Stimulated activated CD8-positive, alpha-beta memory T cell treated with anti-CD3 and anti-CD28 coated beads, Interleukin-12 subunit alpha, Interleukin-12 subunit beta, amount 100 ng/mL, for 1 hour (primary cell): Measurements from ENCODE around the gene C1QC.

Source experiments
- DNase-seq: peaks from one replicate; pipeline ENCODE4 v3.0.0-alpha.2; 2020; ENCODE audit warnings: low read depth

Gene C1QC

DNA sequence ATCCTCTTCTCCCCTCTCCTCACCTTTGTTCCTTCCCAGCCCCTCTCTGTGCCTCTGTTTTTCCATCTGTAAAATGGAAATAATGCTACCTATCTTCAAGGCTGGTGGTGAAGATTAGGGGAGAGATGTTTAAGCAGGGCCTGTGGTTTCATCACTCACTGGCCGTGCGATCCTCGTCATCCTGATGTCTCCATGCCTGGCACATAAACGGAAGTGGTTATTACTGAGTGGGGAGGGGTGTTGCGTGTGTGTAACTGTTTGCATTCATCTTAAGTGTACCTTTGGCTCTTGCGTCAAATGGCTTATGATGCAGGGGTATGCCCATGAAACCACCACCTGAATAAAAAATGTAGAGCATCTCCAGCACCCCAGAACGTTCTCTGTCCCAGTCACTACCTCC lies 24.2 kb upstream of the C1QC start:
- DNase-seq: no peak

DNA sequence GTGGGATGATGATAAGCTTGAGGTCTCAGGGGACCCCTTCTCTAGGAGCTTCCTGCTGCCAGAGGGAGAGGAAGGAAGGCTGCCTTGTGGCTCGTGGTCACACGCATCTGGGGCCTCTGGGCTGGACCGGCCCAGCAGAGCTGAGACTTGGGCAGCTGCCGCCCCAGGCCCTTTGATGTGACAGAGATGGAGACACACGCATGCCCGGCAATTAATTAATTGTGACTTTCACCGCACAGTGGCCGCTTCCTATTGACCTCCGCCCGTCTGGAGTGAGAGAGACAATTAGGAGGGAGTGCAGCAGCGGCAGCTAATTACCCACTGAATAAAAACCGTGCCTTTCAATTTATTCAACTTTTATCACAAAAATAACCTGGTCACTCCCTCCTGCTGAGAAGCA lies 23.6 kb upstream of the C1QC start:
- no peak for DNase-seq

DNA sequence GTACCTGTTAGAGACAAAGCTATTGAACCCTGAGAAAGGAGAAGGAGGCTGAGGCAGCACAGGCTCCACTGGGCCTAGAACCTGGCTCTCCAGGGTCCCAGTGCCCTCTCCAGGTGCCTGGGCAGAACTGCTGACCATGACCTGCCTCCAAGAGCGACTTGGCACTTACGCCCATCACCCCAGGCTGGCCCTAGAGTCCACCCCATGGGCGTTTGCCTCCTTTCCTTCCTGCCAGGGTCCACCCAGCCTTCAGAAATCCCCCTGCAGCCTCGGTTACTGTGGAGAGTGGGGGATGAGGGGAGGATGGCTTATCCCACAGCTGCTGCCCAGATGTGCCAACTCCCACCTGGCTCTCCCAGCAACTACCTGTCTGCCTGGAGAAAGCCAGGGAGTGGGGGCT lies 21.7 kb upstream of the C1QC start:
- no peak for DNase-seq

DNA sequence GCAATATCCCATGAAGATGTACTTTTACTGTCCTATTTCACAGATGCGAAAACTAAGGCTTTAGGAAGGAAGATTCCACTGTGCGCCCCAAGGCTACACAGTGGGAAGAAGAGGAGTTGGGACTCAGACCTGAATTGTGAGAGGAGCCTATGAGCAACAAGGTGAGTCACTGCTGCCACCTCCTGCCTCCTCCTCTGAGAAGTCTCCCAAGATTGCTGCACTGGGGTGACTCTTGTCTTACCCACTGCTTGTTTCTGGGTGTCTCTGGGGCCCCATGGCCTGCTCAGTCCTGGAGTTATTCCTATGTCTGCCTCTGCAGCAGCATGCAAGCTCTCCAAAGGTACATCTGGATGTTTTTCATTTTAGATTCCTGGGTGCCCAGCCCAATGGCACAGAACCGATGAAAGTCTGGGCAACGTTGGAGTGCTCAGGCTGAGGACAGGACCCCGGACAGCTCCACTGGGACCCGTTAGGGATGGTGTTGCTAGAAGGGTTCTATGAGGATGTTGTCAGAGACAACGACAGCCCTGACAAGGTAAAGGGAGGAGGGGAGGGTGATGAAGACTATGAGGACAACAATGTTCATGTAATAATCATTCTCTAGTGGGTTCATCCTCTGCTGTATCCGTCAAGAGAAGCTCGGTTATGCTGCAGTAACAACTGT lies 18.0 kb upstream of the C1QC start:
- DNase-seq: no peak

DNA sequence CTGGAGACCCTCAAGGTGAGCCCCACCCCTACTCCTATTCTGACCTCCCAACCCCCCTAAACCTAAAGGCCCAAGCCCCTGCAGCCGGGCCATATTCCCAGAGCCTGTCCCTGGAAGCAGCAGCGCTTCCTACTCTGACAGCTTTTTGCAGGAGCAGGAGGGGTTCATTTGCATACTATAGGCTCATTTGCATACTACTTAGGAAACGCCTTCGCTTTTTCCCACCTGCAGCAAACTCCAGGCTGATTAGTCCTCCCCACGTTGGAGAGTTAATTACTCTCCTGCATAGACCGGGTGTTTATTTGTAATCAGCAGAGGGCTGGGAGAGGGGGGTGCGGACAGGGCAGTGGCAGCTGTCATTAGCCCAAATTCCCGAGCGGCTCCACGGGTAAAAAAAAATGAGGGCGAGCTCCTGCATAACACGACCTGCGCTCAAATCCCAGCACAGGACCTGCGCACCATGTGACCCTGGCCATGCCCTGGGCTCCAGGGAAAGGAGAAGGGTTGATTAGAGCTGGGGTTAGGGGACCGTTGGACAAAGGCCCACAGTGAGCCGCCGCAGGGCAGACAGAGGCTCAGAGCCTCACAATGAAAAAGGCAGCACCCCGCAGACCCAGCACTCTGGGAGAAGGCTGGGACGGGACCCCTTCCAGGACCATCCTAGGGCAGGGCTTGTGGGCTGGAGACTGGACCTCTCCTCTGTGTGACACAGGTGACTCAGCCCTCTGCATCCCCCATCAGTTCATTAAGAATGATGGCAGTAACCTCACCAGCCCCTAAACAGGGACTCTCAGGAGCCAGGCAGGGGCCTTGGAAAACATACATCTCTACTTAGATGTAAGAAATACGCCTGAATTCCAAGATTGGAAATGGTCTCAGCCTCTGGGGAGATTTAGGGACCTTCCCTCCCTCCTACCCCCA lies 16.9 kb upstream of the C1QC start:
- DNase-seq: no peak

DNA sequence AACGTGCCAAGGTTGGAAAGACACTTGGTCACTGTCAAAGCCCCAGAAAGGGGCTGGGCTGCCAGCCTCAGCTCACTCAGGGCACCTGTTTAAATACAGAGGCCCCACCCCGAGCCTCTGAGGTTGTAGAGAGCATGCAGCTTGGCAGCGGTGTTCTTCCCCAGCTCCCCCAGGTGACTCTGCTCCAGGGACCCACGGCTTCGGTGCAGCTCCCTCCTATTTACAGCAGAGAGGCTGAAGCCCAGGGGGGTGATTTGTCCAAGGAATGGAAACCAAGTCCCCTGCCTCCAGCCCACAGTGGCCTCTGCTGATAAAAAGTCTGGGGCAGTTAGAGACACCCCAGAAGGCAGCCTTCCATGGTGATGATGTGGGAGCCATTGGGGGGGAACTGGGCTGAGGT lies 16.1 kb upstream of the C1QC start:
- DNase-seq: no peak

DNA sequence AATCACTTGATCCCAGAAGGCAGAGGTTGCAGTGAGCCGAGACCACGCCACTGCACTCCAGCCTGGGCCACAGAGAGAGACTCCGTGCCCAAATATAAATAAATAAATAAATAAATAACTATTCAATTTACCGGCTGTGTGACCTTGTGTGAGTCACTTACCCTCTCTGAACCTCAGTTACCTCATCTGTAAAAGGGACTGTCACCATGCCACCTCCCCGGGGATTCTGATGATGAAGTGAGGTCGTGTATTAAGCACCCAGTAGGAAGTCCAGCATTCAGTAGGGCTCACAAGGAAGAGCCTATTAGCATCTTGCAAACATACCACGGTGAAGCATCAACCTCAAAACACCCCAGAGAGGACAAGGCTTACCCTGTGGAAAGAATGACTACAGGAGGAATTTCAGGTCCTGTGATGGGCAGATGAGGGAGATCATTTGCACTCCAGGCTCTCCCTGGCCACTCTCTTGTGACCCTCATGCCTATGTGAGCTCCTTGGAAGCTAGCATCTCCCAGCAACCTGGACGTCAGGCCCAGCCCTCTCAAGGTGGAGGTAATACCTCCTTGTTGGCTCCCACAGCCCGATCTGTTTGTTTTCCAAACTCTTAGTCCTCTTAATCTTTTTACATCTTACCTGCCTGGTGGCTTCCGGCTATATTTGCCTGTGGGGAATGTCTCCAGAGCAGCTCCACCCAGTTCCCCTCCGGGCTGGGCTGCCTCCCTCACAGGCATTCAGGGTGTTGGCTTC lies 14.6 kb upstream of the C1QC start:
- no peak for DNase-seq

DNA sequence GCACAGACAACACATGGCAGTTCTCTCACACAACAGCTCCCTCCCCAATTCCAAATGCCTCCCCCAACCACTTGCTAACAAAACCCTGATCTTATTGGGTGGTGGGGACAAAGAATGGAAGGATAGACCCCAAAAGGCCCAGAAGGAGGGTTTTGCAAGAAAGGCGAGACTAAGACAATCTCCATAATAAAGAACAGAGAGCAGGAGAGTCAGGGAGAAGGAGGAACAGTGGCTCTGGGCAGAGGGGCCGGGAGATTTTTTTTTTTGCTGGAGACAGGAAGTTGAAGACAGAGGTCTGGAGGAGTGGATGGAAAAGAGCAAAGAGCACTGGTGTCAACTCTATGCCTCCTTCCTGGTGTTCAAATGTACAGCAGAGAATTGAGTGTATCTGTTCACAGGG lies 13.5 kb upstream of the C1QC start:
- DNase-seq: no peak

DNA sequence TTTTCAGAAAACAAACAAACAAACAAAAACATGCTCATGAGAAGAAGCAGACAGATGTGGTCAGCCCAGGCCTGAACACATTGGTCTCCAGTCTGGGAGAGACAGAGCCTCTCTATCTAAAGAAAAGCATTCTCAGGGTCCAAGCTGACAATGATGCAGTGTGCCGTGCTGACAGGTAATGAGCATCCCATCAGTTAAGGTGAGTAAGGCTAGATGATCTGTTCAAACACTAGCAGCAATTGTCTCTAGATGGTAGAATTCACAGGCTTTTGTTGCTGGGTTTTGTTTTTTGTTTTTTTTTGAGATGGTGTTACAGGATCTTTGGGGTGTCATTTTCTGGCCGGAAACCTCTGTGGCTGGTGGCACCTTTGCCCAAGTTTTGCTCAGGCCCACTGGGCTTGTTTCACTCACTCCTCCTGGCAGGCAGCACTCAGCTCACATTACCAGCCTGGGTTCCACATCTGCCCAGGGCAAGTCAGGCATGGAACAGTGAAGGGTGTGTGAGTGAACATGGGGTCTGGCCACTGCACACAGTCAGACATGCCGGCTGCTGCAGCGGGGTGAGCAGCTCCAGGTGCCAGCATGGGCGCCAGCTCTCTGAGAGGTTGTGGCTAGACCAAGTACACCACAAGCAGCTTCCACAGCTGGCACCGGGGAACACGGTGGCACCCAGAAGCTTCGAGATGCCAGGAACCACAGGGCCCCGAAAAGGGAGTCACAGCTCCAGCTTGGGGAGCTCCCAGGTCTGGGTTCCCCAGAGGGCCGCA lies 9.6 kb upstream of the C1QC start:
- DNase-seq: no peak

DNA sequence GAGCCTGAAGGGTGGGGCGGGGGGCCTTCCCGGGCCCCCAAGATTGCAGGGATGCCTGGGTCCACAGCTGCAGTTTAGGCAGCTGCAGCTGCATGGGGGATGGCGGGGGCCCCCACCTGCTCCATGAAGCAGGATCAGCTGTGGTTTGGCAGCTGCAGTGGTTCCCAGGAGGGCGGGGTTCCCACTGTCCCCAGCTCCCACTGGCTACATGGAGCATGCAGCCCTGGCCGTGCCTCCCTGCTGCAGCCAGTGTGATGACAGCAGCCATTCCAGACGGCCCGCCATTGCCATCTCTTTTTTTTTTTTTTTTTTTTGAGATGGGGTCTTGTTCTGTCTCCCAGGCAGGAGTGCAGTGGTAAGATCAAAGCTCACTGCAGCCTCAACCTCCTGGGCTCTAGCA lies 8.0 kb upstream of the C1QC start:
- DNase-seq: no peak

DNA sequence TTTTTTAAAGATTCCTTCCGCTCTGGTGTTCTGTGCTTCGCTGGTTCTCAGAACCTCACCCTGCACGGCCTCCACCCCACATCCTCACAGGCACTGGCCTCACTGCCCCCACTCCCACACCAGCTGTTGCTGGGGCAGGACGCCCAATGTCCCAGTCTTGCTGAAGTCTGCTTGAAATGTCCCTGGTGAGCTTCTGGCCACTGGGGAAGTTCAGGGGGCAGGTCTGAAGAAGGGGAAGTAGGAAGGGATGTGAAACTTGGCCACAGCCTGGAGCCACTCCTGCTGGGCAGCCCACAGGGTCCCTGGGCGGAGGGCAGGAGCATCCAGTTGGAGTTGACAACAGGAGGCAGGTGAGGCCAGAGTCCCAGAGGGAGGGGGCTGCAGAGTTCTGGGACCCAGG lies 7.1 kb upstream of the C1QC start, which contains the start of gene C1QA:
C1QA (plus strand) TSS at position 276 of the 400 bp plus-strand sequence. CDS start 989 bp downstream, outside the sequence.
- no peak for DNase-seq

DNA sequence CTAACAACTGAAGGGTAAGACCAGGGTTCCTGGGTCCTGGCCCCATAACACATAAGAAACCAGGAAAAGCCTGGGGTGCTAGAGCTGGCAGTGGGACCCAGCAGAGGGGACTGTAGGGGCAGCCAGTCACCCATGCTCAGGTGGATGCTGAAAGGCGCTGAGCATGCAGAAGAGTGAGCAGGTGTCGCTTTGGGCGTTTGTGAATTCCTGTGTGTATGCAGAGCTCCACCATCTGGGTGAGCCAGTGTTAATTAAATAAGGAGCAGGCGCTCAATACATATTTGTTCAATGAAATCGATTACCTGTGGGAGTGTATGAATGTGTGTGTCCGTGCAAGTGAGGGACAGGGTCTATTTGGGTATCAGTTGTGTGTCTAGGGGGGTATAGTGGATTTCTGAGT lies 6.5 kb upstream of the C1QC start:
- no peak for DNase-seq

DNA sequence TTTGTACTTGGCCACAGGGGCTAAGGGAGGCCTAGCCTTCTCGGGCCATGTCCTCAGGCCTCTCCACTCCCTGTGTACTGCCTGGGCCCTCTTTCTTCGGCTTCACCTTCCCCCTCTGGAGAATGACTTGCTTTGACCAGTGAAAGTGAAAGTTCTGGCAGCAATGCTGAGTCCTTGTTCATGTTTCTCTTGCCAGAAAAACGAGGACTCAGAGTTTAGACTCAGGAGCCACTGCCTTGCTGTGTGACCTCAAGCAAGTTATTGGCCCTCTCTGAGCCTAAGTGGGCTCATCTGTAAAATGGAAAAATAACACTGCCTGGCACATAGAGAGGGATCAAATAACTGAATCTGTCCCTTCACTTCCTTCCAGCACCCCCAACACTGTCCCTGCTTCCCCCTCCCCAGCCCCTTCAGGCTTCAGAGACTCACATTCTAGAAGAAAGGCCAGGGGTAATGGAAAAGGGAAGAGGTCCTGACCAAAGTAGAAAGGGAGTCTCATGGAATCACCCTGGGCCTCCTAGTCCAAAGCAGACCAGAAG lies 5.5 kb upstream of the C1QC start:
- DNase-seq: no peak

DNA sequence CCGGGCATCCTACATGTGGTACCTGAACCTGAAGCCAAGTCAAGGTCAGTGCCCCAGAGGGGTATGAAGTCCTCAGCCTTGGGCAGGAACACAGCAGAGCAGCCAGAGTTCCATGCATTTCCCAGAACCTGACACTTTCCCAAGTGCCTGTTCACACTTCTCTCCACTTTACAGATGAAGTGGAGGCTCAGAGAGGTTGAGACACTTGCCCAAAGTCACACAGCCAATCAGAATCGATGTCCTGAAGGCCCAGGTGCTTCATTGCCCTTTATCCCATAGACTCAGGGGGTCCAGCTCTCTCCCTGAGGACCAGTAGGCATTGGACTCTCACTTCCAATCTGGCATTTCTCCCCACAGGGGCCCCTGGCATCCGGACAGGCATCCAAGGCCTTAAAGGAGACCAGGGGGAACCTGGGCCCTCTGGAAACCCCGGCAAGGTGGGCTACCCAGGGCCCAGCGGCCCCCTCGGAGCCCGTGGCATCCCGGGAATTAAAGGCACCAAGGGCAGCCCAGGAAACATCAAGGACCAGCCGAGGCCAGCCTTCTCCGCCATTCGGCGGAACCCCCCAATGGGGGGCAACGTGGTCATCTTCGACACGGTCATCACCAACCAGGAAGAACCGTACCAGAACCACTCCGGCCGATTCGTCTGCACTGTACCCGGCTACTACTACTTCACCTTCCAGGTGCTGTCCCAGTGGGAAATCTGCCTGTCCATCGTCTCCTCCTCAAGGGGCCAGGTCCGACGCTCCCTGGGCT lies 4.8 kb upstream of the C1QC start:
- no peak for DNase-seq

DNA sequence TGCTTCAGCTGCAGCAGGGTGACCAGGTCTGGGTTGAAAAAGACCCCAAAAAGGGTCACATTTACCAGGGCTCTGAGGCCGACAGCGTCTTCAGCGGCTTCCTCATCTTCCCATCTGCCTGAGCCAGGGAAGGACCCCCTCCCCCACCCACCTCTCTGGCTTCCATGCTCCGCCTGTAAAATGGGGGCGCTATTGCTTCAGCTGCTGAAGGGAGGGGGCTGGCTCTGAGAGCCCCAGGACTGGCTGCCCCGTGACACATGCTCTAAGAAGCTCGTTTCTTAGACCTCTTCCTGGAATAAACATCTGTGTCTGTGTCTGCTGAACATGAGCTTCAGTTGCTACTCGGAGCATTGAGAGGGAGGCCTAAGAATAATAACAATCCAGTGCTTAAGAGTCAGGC lies 4.1 kb upstream of the C1QC start:
- no peak for DNase-seq

DNA sequence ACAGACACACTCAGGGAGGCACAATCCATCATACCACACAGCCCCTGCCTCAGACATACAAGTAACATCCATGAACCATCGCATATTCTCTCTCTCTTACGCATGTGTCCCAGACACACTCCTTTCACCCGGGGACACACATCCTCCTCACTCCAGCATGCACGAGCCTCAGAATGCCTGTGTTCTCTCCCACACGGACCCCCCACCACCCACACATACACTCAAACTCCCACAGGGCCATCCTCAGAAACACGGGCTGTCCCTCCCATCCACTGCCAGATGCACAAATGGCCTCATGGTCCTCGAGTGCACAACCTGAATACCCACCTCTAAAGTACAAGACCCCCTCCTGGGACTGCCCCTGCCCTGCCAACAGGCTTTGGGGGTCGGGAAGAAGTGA lies 2.2 kb upstream of the C1QC start:
- no peak for DNase-seq

DNA sequence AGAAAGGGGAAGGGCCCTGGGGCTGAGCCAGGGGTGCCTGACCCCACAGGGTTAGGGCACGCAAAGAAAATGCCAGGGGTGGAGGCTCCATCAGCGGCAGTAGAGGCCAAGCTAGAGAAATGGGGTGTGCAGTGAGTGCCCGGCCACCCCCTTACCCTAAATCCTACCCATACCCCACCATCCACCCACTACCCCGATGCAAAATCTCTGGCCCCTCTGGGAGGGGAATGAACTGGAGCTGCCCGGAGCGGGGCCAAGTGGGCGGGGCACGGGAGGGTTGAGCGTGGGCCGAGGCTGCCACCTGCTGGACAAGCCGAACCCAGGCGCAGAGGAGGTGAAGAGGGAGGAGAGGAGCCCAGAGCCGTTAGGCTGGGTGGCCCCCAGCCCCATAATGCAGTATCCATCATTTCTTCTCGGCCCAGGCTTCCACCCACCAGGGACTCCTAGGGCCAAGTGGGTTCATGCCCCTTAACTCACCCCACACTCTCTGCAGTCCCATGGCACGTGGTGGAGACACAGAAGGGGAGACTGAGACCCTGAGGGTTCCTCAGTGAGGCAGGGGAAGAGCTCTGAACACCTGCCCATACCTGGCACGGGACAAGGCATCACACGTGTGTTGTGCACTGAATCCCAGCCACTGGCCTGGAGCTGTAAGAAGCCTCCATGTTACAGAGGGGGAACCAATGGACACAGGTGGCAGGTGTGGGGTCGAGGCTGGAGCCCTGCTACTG lies 1.4 kb upstream of the C1QC start:
- DNase-seq: peak; percentile 53

DNA sequence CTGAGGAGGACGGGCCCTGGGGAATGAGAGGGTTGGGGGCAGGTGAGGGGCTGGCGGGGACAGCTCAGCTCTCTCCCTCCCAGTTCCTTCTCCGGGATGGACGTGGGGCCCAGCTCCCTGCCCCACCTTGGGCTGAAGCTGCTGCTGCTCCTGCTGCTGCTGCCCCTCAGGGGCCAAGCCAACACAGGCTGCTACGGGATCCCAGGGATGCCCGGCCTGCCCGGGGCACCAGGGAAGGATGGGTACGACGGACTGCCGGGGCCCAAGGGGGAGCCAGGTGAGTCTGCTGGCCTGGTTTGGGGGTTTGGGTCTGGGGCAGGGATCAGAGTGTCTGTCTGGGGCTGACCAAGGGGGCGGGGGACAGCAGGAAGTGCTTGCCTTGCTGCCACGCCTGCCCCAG lies 495 bp downstream of the C1QC start:
- DNase-seq: no peak

DNA sequence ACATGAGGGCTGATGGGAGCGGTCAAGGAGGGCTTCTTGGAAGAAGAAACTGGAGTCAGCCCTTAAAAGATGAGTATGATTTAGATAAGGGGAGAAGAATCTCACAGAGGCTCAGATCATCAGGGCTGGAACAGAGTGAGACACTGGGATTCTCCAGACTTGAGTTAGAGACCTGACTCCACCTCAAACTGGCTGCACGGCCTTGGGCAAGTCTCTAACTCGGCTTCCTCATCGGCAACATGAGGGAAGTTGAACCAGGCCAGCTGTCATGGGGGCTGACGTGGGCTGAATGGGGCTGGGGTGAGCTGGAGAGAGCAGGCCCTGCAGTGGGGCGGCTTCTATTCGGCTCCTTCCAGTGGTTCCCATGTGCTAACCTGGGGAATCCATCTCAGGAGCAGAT lies 2.5 kb downstream of the C1QC start:
- DNase-seq: no peak

DNA sequence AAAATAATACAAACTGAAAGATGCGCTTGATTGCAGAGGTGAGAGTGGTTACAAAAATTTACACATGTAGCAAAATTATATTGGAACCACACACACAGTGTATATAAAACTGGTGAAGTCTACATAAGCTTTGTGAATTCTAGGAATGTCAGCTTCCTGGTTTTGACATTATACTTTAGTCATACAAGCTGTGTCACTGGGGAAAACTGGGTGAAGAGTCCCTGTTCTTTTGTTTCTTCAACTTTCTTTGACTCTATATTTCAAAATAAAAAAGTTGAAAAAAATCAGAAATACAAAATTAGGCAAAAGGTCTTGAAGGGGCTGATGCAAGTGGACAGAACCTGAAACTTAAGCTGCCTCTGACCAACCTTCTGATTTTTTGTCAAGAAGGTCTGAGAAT lies 3.0 kb downstream of the C1QC start:
- DNase-seq: no peak
